GM10248 (cell line): ENCODE results near the gene PLAAT2.
"Not testable (repeated sequence)": the region's sequence is repeated elsewhere in the genome, so short reads cannot be mapped to it uniquely, and the experiment has no call there.

Experiments used
- CTCF ChIA-PET: fragments of 300-600 bp; sonication (Branson Sonifier 250); formaldehyde crosslinking; extraction: SDS; loops from one replicate; lab custom pipeline; 2021; ENCODE audit warnings: antibody characterized with exemption; lab: Yijun Ruan, JAX
- POLR2A ChIA-PET: fragments of 350-650 bp; sonication (Branson Sonifier 250); formaldehyde crosslinking; extraction: SDS; loops from one replicate; lab custom pipeline; 2020; ENCODE audit warnings: antibody characterized with exemption; lab: Yijun Ruan, JAX
- DNase-seq: peaks from one replicate; pipeline ENCODE4 v3.0.0; 2012; ENCODE audit errors: extremely low spot score
- CTCF ChIP-seq: IDR thresholded peaks from 2 replicates; pipeline ENCODE4 v1.5.1; 2012; ENCODE audit warnings: mild to moderate bottlenecking, low read depth; ENCODE audit errors: extremely low read depth, missing control alignments, control extremely low read depth

Gene PLAAT2

GRCh38 chr11:63608353-63609345 is 45.5 kb upstream of the PLAAT2 start:
- ChIA-PET CTCF (interaction anchor here (1.0 to 2.0 kb wide), 3 partner anchors 26 to 129 kb away, joined by 3 to 5 read pairs (median 3); no protein-coding TSS in a partner anchor), POLR2A (no interaction called here)
- no peak for TF ChIP-seq CTCF
- no peak for DNase-seq

- POLR2A ChIA-PET: no interaction called here
- no peak for DNase-seq
- no peak for TF ChIP-seq CTCF
- CTCF ChIA-PET: interaction anchor here (1.4 to 2.1 kb wide), 2 partner anchors 33 to 123 kb away, joined by 4 to 8 read pairs; no protein-coding TSS in a partner anchor
These were observed 40.0 kb upstream of the PLAAT2 start for GRCh38 chr11:63603180-63603518.

GRCh38 chr11:63602290-63603179 is 39.4 kb upstream of the PLAAT2 start:
- POLR2A ChIA-PET, DNase-seq: not testable (repeated sequence)
- CTCF ChIA-PET: interaction anchor here (1.4 to 2.1 kb wide), 3 partner anchors 12 to 123 kb away, joined by 3 to 8 read pairs (median 4); no protein-coding TSS in a partner anchor

GRCh38 chr11:63599211-63600122 is 36.3 kb upstream of the PLAAT2 start:
- no peak for TF ChIP-seq CTCF

GRCh38 chr11:63598556-63598955 is 35.4 kb upstream of the PLAAT2 start:
- CTCF ChIA-PET: no interaction called here
- POLR2A ChIA-PET: no interaction called here
- TF ChIP-seq CTCF: no peak
- no peak for DNase-seq

More at GRCh38 chr11:63599211-63600122, 36.3 kb upstream of the PLAAT2 start:
- ChIA-PET POLR2A (no interaction called here), CTCF (no interaction called here)
- no peak for DNase-seq

GRCh38 chr11:63595296-63595695 is 32.1 kb upstream of the PLAAT2 start:
- ChIA-PET POLR2A (no interaction called here), CTCF (interaction anchor here (1.9 kb wide), 1 partner anchor 28 kb away, joined by 3 read pairs; no protein-coding TSS in a partner anchor)
- DNase-seq: no peak
- no peak for TF ChIP-seq CTCF
